Coronary artery (tissue), 2 donors: ENCODE data around the gene MSRB2.

ENCODE experiments used
- DNase-seq: peaks from one replicate; pipeline ENCODE4 v3.0.0-alpha.2; 2017; ENCODE audit warnings: low spot score
- H3K27ac ChIP-seq, 2 donors: fragments of 200-600 bp; sonication (generic); one replicate each; pipeline ENCODE4 v1.5.1; 2016 to 2019
- H3K4me3 ChIP-seq: fragments of 200-600 bp; sonication (generic); 2 replicates; pipeline ENCODE4 v1.5.1; 2016; ENCODE audit warnings: mild to moderate bottlenecking, moderate library complexity
- CTCF ChIP-seq: fragments of 200-600 bp; sonication (generic); IDR thresholded peaks from one replicate; pipeline ENCODE4 v1.5.1; 2019; ENCODE audit warnings: antibody characterized with exemption

The MSRB2 gene

DNA sequence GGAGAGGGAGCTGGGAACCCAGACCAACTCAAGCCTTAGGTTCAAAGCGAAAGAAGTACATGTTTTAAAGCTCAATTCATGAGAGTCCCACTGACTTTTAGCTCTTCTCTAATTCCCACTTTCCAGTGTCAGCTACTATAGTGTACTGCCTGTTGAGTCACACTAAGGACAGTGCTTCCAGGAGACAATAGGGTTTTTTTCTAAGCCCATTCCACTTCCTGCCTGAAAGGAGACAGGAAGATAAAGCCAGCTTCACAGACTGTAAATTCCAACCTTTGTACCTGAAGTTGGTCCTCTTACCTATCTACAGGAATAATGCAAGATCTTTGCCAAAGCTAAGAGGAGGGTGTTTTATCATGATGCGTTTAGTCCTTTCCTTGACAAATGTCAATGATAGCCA is 4.4 kb downstream of the MSRB2 start:
- DNase-seq: no peak
- no peak overlapping the region for H3K27ac ChIP-seq

DNA sequence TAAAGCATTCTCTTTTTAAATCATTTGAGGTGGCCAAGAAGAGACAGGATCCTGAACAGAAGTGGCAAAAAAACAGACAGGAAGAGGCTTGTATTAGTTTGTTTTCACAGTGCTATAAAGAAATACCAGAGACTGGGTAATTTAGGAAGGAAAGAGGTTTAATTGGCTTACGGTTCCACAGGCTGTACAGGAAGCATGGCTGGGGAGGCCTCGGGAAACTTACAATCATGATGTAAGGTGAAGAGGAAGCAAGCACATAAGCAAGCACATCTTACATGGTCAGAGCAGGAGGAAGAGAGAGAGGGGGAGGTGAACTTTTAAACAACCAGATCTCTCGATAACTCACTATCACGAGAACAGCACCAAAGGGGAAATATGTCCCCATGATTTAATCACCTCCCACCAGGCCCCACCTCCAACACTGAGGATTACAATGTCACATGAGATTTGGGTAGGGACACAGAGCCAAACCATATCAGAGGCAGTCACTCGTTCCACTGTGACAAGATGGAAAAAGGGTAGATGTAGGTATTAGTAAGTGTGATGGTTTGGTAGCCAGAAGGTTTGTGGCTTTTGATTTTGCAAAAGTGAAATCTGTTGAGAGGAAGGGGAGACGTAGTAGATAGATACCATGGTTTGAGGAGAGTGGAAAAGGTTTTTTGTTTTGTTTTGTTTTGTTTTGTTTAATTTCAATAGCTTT is 5.1 kb downstream of the MSRB2 start:
- Histone ChIP-seq H3K4me3 (no peak overlapping the region), H3K27ac (no peak overlapping the region)
- TF ChIP-seq CTCF: no peak
- no peak for DNase-seq

More for the DNA sequence above, 4.4 kb downstream of the MSRB2 start:
- TF ChIP-seq CTCF: no peak
- H3K4me3 ChIP-seq: no peak overlapping the region

DNA sequence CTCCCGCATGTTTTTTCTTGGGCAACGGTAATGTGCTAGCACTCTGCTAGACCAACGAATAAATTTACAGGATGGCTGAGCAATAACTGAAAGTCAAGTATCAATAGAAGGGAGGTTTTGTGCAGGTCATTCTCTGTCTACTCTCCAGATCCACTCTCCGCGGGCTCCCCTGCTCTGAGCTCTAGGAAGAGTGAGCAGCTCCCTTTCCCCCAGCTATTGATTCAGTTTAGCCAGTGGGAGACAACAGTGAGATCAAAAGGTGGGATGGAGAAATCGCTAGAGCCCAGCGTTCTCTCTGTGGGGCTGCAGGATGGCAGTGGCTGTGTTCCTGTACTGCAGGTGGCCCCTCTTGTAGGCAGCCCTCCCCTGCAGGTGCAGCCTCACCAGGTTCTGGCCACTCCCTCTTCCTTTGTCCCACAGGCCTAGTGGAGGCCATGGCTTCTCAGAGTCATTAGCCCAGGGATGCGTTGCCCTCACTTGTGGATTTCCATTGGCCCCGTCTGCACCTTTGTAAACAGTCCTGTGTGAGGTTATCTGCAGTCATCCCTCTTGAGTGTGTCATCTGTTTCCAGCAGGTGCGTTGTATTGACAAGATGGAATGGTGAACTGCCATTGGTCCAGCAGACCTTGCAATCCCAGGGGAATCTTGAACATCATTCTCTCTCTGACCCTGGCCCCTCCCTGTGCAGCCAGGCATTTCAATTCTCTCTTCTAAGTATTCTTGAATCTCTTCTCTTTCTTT is 11.1 kb downstream of the MSRB2 start:
- Histone ChIP-seq H3K27ac (no peak overlapping the region), H3K4me3 (no peak overlapping the region)
- TF ChIP-seq CTCF: no peak
- DNase-seq: no peak

DNA sequence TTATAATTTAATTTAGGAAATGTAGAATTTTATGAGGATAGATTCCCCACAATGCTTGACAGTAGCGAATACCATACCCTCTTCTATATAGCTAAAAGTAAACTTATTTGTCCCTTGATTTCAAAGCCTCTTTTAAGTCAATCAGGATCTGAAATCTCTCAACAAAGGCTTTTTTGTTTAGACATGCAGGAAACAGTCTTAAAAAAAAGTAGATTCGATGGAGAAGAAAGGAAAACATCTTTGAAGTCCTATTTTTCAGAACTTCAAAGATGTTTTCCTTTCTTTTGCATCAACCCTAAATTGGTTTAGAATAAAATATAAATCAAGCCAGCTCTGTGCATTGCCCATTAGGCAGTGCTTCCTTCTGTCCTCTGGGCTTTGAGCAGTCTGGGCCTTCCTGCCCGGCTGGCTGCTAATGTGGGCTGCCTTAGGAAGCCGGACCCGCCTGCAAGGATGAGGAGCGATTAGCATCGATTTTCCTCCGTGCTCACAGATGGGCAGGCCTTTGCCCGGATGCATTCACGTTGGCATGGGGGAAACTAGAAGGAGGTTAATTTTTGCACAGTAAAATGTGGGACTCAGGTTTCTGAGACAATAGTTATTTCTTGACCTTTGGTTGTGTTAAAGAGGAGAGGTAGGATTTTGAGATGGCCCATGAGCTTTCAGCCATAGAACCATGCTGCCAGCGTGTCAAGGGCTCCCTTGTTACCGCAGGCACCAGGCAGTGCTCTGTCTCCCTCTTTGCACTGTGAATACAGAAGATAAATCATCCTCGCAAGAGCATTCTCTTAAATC is 15.5 kb downstream of the MSRB2 start:
- no peak for DNase-seq
- H3K27ac ChIP-seq: no peak overlapping the region

DNA sequence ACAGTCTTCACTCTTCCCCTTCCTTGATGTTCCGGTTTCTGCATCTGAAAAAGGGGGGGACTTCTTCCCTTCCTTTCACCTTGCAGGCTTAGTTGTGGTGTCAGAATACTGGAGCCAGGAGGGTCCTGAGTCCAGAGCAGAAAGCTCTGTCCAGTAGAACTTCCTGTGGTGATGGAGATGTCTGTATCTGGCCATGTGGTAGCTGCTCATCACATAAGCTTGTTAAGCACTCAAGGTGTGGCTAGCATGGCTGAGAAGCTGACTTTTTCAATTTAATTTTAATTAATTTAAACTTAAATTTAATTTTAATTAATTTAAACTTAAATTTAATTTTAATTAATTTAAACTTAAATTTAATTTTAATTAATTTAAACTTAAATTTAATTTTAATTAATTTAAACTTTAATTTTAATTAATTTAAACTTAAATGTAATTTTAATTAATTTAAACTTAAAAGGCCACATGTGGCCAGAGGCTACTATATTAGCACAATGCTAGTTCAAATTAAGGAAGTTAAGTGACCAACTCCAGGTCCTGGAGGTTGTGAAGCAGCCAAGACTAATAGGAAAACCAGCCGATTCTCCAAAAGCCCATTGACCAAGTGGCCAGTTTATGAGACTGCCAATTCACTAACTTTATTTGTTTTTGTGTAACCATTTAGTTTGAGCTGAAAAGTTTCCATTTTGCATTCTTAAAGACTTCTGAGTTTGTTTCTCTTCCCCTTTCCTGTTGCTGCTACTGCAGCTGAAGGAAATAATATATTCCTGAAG is 16.3 kb downstream of the MSRB2 start:
- no peak for TF ChIP-seq CTCF
- DNase-seq: no peak
- Histone ChIP-seq H3K27ac (no peak overlapping the region), H3K4me3 (no peak overlapping the region)

More for the DNA sequence above, 15.5 kb downstream of the MSRB2 start:
- no peak overlapping the region for H3K4me3 ChIP-seq
- TF ChIP-seq CTCF: no peak

GRCh38 chr10:23114228-23114850 is 19.0 kb downstream of the MSRB2 start:
- TF ChIP-seq CTCF: no peak
- H3K27ac ChIP-seq: no peak overlapping the region
- H3K4me3 ChIP-seq: no peak overlapping the region
- DNase-seq: no peak
